Activated CD4-positive, CD25-positive, alpha-beta regulatory T cell treated with anti-CD3 and anti-CD28 coated beads, Interleukin-2, amount 50 U/mL, for 24 hours (primary cell): ENCODE results near the gene SBK1.
"Not testable (repeated sequence)": the region's sequence is repeated elsewhere in the genome, so short reads cannot be mapped to it uniquely, and the experiment has no call there.

ENCODE experiments used
- ATAC-seq, 2 donors: fragments of 150-1000 bp; cut with Tn5 transposase; one replicate each; pipeline ENCODE4 v1.10.0; 2021; ENCODE audit warnings: mild to moderate bottlenecking in 1 of 2, moderate library complexity in 1 of 2

Gene SBK1

DNA sequence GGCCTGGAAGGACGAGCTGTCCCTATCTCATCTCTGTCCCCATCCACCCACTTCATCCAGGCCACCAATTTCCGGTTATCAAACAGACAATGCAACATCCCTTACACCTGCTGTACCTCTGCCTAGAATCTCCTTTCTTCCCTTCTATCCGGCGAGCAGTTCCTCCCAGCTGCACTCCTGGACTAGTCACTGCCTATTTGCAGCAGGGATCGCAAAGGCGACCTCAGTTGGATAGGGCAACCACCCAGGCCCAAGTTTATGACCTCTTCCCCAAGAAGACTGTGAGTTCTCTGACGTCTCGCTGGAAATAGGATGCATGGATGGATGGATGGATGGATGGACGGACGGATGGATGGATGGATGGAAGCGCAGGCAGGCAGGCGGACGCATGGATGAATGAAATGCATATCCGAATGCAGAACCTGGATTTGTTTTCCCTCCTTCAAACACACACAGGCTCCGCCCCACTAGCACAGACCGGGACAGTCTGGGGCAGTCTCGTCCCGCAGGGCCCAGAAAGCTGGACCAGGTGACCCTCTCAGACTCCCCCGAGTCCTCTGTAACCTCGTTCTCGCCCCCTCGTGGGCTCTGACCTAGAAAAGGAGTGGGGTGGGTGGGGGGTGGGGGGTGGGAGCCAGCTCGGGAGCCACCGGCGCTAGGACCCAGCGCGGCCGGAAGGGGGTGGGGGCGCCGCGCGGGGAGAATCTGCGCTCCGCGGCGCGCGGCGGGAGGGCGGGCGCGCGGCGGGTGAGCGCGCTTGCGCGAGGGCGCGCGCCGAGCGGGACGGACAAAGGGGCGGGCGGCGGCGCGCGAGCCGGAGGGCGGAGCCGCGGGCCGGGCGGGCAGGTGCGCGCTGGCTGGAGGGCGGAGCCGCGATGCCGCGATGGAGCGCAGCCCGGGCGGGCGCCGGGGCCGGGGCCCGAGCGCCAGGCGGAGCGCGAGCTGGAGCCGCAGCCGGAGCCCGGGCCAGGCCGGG, at the start of gene SBK1:
SBK1 (plus strand) TSS at position 875 of the 976 bp plus-strand sequence. CDS start 24,867 bp downstream, outside the sequence.
- ATAC-seq, result peak; percentile 95 to 97

DNA sequence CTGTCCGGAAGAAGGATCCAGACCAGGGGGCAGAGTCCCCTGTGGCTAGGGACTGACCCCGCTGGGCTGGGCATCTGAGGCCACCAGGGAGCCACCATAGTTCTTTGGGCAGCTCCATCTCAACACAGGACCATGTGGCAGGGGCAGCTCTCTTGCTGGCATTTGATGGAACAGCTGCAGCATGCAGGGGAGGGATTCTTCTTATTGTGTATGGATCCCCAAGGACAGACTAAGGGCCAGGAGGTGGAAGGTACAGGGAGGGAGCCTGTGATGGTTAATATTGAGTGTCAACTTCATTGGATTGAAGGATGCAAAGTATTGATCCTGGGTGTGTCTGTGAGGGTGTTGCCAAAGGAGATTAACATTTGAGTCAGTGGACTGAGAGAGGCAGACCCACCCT, 42.8 kb upstream of the SBK1 start:
- ATAC-seq, result not testable (repeated sequence)

DNA sequence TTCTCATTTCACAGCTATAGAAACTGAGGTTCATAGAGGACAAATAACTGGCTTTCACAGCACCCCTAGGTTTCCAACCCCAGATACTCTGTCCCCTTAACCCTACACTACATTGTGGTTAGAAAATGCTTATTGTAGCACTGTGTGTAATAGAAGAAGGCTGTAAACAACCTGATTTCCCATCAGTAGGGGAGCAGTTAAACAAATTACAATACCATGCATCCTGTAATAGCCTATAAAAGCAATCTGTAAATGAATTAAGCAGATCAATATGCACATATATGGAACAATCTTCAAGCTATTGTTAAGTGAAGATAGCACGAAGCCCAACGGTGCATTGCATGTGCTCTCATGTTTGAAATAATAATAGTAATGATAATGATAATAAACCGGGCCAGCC, 41.3 kb upstream of the SBK1 start:
- no peak for ATAC-seq

DNA sequence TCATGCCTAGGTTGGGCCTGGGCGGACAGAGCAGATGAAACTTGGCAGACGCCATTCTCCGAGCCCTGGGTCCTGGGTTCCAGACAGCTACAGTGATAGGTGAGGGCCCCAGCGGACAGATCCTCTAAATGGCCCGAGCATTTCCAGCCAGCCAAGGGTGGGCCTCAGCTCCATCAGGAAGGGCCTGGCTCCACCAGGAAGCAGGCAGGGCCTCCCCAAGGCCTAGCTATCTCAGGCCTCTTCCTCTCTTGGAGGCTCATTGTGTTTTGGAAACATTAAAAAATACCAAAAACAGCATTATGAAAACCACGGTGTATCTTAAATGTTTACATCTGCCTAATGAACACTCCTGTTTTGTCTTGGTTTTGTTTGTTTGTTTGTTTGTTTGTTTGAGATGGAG, 38.2 kb upstream of the SBK1 start:
- ATAC-seq, result no peak

DNA sequence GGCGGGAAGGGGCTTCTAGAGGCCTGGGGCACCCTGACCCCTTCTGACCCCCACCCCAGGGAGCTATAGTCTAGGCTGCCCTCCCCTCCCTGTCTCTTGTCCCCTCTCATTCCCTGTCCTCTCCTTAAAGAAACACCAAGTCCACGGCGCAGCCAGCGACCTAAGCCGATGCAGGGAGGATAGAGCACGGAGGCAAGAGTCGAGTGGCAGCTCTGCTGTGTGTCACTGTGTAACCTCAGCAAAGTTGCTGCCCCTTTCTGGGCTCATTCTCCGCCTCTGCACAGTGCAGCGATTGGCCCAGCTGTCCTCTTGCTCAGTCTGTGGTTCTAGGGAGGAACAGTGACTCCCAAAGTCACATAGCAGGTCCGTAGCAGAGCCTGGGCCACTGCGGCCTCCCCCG, 36.5 kb upstream of the SBK1 start:
- no peak for ATAC-seq

DNA sequence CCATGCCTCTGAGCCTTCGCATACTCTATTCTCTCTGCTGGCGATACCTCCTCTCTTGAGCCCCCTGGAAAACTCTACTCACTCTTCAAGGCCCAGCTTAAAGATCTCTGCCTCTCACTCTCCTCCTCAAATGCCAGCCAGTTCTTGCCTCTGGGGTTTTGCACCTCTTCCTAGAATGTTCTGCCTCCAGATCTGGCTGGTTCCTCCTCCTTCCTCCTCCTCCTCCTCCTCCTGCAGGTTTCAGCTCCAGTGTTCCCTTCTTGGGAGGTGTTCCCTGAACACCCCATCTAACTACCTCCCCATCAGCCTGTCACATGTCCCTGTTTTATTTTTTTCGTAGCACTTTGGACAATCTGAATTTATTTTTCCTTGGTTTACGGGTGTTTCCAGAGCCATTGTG, 35.1 kb upstream of the SBK1 start:
- no peak for ATAC-seq

DNA sequence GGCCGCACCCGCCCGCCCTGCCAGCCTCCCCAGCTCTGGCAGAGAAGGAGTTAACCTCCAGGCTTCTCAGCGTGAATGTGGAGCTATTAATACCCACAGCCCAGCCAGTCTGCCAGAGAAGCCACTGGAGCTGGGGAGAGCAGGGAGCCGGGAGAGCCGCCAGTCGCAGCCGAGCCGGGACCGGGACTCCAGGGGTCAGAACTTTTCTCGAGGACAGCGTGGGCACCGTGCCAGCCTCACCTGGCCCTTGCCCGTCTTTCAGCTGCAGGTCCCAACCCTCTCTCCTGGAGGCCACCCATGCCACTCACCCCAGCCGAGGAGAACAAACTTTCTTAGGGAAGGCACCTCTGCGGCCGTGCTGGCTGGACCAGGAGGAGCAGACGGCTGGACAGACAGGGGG, 33.8 kb upstream of the SBK1 start:
- ATAC-seq, result no peak

DNA sequence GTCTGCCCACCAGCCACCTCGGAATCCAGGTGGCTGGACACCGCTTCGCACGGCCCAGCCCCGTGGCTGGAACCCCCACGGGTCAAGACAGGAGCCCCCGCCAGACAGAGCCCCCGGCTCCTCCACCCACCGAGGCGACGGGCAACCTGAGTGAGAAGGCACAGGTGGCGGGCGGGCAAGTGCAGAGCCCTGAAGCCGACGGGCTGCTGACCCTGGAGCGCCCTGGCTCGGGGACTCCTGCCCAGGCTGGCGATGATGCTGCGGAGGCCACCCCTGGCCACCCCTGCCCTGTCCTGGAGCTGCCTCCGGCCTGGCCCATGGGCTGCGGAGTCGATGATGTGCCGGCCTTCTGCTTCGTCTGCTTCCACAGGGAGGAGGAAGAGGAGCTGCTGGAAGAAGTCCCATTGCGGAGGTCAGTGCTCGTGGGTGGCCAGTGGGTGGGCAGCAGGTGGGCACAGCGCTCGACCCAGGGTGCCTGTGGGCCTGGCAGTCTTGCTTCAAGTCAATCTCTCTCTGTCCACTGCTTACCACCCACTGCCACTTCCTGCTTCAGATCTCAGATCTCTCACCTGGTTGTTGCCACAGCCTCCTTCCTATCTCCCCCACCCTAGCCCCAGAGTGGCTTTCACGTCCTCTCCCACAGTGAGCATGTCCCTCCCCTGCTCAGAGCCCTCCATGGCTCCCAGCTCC, 33.1 kb upstream of the SBK1 start:
- ATAC-seq, result no peak

DNA sequence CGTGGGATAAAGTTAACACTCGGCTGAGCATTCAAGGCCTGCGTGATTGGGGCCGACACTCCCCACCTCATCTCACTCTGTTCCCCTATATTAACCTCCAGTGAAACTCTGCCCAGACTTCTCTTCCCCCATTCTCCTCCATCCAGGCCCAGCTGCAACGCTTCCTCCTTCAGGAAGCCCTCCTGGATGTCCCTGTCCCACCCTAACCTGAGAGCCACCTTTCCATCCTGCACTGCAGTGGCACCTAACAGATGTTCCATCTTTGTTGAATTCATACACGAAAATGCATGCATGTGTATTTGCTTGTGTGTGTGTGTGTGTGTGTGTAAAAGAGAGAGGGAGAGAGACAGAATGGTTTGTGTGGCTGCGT, 32.6 kb upstream of the SBK1 start:
- no peak for ATAC-seq

DNA sequence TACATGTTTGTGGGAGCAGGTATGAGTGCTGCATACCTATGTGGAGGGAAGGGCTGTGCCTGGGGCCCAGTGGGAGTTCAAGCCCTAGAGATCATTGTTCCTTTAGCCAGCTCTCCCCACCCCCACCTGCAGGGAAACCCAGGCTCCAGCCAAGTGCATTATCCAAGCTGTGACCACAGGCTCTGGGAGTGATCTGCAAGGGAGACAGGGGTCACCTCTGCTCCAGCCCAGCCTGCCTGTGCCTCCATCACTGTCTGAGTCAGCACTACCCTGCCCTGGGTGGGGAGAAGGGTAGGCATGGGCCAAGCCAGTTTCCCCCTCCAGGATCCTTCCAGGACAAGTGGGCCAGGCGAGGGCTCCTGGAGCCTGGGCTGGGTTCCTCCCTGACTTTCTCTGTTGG, 32.1 kb upstream of the SBK1 start:
- ATAC-seq, result no peak

DNA sequence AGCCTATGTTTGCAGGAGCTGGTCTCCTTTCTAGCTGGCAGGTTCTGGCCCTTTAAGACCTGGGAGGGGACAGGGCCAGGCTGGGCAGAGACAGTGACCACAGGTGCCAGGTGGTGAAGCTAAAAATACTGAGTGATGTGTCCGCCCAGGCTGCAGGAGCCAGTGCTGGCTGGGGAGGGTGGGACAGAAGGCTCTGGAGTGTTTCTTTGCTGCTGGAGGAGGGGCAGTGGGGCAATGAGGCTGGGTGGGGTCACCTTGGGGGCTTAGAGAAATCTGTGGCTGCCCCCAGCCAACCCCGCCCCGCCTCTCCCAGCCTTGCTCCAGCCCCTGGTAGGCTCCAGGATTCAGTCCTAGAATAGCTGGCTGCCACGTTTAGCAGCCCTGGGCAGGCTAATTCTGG, 30.4 kb upstream of the SBK1 start:
- no peak for ATAC-seq

DNA sequence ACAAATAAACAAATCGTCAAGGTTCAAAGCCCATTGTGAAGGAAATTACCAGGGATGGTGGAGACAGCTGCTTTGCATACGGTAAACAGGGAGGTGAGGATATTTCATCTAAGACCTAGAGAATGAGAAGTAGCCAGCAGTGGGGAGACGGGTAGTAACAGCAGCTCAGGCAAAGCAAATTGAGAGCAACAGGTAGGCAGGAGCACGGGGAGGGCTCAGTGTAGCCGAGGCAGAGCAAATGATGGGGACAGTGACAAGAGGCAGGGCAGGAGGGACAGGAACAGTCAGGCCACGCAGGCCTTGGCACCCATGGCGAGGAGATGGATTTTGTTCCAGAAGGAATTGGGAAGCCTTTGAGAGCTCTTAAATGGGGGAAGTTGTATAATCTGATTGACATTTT, 29.0 kb upstream of the SBK1 start:
- ATAC-seq, result no peak

DNA sequence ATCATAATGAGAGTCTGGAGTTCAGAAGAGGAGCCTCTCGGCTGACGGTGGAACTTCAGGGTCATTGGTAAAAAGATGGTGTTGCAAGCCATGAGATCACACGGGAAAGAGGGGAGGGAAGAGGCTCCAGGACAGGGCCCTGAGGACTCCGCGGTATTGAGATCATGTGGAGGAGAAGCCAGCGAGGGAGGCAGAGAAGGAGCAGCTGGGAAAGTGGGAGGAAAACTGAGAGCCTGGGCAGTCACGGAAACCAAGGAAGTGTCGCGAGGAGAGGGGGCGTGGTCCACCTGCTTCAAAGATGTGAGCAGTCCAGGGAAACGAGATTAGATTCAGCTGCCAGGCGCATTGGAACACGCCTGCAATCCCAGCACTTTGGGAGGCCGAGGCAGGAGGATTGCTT, 27.7 kb upstream of the SBK1 start:
- no peak for ATAC-seq

DNA sequence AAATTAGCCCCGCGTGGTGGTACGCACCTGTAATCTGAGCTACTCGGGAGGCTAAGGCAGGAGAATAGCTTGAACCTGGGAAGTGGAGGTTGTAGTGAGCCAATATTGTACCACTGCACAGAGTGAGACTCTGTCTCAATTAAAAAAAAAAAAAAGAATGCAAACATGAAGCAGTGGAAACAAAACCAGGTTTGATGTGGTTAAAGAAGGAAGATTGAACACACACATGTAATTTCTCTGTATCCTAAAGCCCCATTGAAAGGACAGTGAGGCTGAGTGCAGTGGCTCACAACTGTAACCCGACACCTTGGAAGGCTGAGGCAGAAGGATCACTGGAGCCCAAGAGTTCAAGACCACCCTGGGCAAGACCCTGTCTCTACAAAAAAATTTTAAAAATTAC, 26.5 kb upstream of the SBK1 start:
- ATAC-seq, result no peak

DNA sequence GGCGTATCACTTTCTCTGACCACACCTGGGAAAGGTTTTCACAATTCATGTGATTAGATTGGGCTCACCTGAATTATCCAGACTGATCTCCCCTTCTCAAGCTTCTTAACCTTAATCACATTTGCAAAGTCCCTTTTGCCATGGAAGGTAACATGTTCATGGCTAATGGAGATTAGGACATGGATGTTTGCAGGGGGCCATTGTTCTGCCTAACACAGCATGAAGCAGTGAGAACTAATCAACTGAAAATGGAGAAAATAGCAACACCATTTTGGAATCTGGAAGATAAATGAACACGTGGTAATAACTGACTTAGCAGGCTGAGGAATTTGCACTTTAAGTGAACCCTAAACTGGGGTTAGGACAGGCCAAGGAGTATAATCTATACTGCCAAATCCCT, 25.0 kb upstream of the SBK1 start:
- no peak for ATAC-seq

DNA sequence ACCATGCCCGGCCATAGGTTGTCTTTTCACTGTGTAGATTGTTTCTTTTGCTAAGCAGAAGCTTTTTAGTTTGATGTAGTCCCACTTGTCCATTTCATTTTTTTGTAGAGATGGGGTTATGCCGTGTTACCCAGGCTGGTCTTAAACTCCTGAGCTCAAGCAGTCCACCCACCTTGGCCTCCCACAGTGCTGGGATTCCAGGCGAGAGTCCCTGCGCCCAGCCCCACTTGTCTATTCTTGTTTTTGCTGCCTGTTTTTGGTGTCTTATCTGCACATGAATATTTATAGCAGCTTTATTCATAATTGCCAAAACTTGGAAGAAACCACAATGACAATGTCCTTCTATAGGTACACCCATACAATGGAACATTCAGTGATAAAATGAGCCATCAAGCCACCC, 18.8 kb upstream of the SBK1 start:
- no peak for ATAC-seq

DNA sequence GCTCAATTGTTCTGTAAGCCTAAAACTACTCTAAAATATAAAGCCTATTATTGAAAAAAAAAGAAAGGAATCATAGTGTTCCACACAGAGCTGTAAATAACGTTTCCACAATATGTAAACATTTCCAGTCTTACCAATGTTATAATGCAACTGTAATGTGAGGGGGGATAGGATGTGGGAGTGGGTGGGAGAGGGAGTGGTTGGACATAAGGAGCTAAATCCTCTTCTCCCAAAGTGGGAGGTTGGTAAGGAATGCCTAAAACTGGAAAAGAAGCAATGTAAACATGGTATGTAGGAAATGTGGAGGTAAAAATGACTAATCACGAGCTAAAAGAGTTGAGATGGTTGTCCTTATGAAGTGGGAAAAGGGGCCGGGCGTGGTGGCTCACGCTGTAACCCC, 17.6 kb upstream of the SBK1 start:
- no peak for ATAC-seq

DNA sequence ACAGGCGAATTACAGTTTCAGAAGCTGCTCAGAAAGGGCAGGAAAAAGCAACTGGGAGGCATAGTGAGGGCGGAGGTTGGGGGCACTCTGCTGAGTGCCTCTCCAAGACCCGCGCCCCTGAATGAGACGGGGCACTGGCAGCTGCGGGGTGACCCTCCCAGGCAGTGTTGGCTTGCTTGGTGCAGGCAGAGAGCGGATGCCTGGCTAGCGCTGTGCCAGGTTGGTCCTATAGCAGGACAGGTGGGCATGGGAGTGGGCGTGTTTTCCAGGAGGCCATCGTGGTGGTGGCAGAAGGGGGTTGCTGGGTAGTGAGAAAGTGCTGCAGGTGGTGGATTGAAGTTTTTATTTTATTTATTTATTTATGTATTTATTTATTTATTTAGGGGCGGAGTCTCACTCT, 16.0 kb upstream of the SBK1 start:
- no peak for ATAC-seq

DNA sequence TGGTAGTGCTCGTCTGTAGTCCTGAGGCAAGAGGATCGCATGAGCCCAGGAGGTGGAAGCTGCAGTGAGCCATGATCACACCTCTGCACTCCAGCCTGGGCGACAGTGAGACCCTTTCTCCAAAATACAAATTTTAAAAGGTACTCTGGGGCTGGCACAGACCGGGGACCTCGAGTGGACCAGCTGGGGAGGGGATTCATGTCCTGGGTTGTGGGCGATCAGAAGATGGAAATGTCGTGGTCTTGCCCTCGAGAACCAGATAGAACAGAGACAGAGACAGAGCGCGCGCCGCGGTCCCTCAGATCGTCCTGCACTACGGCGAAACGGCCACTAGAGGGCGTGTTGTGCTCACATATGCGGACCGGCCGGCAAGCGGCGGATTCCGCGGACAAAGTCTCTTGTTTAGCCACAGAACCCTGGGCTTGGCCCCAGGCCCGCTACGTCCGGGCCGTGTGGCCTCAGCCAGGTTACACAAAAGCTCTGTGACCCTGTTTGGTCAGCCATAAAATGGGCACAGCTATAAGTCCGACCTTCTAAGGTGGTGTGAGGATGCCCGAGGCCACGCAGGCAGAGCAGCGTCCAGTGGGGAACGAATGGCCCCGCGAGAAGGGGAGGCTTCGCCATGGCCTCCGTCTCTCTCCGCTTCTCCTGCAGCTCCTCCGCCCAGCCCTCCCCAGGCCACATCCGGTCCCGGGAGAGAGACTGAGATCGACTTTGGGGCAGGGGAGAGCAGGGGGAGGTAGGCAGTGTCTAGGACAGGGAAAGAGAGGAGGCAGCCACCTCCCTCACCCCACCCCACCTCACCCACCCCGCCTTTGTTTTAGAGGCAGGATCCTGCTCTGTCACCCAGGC, 14.6 kb upstream of the SBK1 start:
- peak; percentile 86 to 87 for ATAC-seq

DNA sequence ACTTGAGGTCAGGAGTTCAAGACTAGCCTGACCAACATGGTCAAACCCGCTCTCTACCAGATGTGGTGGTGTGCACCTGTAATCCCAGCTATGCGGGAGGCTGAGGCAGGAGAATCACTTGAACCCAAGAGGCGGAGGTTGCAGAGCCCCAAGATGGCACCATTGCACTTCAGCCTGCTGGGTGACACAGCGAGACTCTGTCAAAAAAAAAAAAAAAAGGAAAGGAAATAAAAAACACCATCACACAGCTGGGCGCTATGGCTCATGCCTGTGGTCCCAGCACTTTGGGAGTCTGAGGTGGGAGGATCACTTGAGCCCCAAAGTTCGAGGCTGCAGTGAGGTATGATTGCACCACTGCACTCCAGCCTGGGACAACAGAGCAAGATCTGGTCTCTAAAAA, 13.3 kb upstream of the SBK1 start:
- no peak for ATAC-seq

DNA sequence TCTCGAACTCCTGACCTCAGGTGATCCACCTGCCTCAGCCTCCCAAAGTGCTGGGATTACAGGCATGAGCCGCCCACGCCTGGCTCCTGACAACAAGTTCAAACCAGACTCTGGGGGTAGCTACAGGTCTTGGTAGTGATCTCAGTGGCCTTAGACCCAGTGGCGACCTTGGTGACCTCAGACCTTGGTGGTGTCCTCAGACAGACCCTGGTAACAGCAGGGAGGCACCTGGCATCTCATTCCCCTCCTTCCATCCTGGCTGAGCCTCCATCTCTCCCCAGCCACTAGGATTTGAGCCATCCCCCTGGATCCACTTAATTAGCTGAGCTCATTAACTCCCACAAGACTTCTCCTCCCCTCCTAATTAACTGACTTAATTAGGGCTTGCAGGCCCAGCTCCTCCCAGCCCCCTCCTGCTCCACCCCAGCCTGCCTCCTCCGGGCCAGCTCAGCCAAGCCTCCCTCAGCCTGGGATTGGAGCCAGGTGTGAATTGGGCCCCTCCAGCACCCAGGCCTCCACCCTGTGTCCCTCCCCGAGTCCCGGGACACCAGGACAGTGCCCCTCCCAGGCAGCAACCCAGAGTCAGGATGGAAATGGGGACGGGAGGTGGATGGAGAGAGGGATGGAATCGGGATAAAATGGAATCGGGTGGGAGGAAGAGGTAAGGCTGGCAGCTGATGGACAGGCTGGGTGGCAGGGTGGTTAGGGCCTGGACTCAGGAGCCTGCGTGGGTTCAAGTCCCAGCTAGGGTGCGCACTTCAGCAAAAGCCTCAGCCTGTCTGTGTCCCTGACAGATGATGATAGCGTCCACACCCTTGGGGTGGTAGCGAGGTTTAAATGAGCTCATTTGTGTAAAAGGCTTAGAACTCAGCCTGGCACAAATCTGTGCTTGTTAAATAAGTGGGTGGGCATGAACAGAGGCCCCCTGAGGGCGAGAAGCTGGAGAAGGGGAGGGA, 11.2 kb upstream of the SBK1 start:
- no peak for ATAC-seq

DNA sequence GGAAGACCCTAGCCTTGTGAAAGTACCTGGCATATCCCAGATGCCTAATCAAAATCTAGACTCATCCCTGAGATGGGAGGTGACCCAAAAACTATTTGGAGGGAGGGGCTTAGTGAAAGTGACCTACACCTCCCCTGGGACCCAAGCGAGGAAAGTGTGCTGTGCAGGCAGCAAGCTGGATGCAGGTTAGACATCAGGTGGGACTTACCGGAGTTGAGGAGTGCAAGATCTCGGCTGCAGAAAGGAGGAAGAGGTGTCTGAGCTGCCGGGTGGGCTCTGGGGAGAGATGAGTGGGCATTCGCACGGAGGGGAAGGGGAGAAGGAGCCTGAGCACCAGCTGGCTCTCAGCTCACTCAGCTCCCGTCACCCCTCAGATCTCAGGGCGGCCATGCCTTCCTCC, 10.3 kb upstream of the SBK1 start:
- no peak for ATAC-seq
